Endothelial cell (in vitro differentiated cells): ENCODE data around the gene CD300LB. TPM values are rescaled to one million over a fixed set of nuclear protein-coding genes. Genes with fewer than 3 reads are reported as not detected.

Experiments used
- DNase-seq: peaks from one replicate; pipeline ENCODE4 v3.0.0; 2021; ENCODE audit warnings: low spot score
- H3K27ac Mint-ChIP-seq: one replicate; pipeline ENCODE4 v1.8.0; 2021; ENCODE audit warnings: mixed read lengths, inconsistent platforms; ENCODE audit not compliant: unreplicated experiment
- H3K27me3 Mint-ChIP-seq: one replicate; pipeline ENCODE4 v1.8.0; 2021; ENCODE audit warnings: mild to moderate bottlenecking, moderate library complexity, mixed read lengths, inconsistent platforms; ENCODE audit not compliant: unreplicated experiment
- H3K36me3 Mint-ChIP-seq: one replicate; pipeline ENCODE4 v1.8.0; 2021; ENCODE audit warnings: mild to moderate bottlenecking, low read depth, mixed read lengths, inconsistent platforms; ENCODE audit not compliant: unreplicated experiment
- H3K4me1 Mint-ChIP-seq: one replicate; pipeline ENCODE4 v1.8.0; 2021; ENCODE audit warnings: mild to moderate bottlenecking, mixed read lengths, inconsistent platforms; ENCODE audit not compliant: unreplicated experiment
- H3K4me3 Mint-ChIP-seq: one replicate; pipeline ENCODE4 v1.8.0; 2021; ENCODE audit warnings: mild to moderate bottlenecking, mixed read lengths, inconsistent platforms; ENCODE audit not compliant: unreplicated experiment
- H3K9me3 Mint-ChIP-seq: one replicate; pipeline ENCODE4 v1.8.0; 2021; ENCODE audit warnings: mixed read lengths, inconsistent platforms; ENCODE audit not compliant: unreplicated experiment
- total RNA-seq: library from RNA; stranded (reverse); fragmentation: NEBNext Ultra II Directional; extraction: Animal tissue kit (Norgen Biotek cat#: 25700); gene quantifications from one replicate; pipeline ENCODE4 v1.2.1, GENCODE V29; 2021; ENCODE audit not compliant: unreplicated experiment
- TF ChIP-seq, protein P1 (sequence below): fragments of 200-600 bp; sonication (generic); IDR thresholded peaks from one replicate; pipeline ENCODE4 v1.5.0; 2021; ENCODE audit warnings: antibody characterized with exemption; ENCODE audit not compliant: unreplicated experiment

The CD300LB gene
- total RNA-seq, 1 donor from 2014 or later = not detected

DNA sequence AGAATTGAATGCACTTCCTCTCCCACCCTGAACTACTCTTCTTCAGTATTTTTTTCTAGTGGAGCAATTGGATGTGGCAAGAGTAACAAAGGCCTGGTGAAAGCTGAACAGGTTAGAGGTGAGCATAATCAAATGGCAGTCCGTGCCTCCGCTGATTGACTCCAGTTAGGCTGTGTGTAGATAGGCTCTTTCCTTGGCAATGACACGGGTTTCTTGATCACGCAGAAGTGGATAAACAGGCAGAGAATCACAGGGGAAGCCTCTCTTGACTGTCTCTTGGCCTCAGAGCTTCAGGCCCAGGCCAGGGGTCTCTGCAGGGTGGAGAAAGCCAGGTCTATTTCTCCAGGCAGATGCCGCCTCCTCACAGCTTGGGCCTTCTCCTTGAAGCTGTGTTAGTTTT lies 4.2 kb downstream of the CD300LB start:
- H3K4me3 Mint-ChIP-seq = no peak overlapping the region
- H3K36me3 Mint-ChIP-seq = peaks cover 5% of the 10 kb centered on the region
- TF ChIP-seq, protein P1, sequence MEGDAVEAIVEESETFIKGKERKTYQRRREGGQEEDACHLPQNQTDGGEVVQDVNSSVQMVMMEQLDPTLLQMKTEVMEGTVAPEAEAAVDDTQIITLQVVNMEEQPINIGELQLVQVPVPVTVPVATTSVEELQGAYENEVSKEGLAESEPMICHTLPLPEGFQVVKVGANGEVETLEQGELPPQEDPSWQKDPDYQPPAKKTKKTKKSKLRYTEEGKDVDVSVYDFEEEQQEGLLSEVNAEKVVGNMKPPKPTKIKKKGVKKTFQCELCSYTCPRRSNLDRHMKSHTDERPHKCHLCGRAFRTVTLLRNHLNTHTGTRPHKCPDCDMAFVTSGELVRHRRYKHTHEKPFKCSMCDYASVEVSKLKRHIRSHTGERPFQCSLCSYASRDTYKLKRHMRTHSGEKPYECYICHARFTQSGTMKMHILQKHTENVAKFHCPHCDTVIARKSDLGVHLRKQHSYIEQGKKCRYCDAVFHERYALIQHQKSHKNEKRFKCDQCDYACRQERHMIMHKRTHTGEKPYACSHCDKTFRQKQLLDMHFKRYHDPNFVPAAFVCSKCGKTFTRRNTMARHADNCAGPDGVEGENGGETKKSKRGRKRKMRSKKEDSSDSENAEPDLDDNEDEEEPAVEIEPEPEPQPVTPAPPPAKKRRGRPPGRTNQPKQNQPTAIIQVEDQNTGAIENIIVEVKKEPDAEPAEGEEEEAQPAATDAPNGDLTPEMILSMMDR = no peak
- peaks cover 8% of the 10 kb centered on the region for H3K27me3 Mint-ChIP-seq
- no peak overlapping the region for H3K27ac Mint-ChIP-seq
- no peaks in the 10 kb centered on the region for H3K4me1 Mint-ChIP-seq
- no peaks in the 10 kb centered on the region for H3K9me3 Mint-ChIP-seq
- peak; percentile 1 for DNase-seq

DNA sequence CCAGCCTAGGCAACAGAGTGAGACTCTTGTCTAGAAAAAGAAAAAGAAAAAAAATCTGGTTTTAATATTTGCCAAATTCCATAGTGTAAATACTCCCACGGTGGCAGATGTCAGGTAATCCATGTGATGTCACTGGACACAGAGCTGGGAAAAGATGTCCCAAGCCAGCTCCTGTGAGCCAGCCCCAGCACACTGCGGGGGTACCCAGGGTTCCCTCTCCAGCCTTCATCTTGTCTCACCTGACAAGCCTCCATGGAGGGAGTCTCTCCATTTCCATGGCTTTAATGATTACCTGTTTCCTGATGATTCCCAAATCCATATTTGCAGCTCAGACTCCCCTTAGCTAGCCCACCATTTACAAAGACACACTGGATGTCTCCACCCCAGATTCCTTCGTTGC lies 4.6 kb downstream of the CD300LB start:
- H3K27me3 Mint-ChIP-seq = peaks cover 8% of the 10 kb centered on the region

DNA sequence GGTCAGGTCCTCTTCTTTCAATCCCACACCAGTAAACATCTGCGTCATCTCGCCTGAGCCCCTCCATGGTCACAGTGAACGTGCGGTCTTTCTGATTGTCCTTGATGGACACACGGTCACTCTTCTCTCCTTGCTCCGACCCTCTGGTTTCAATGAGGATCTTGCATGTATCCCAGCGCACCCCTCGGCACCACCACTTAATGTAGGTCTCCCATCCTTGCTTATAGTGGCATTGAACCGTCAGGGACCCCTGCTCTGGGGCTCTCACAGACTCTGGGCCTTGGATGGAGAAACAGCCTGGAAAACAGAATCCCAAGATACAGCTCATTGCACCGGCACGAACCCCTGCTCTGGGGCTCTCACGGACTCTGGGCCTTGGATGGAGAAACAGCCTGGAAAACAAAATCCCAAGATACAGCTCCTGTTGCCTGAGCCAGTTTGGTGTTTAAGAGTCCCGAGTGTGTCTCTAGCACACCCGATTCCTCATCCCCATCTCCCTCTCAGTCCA lies 5.4 kb downstream of the CD300LB start:
- Mint-ChIP-seq H3K4me1 (no peaks in the 10 kb centered on the region), H3K27me3 (peaks cover 8% of the 10 kb centered on the region), H3K36me3 (peaks cover 5% of the 10 kb centered on the region), H3K27ac (no peak overlapping the region), H3K4me3 (no peak overlapping the region), H3K9me3 (no peaks in the 10 kb centered on the region)
- no peak for DNase-seq
- TF ChIP-seq, protein P1 = no peak

More for the DNA sequence above, 4.6 kb downstream of the CD300LB start:
- H3K9me3 Mint-ChIP-seq = no peaks in the 10 kb centered on the region
- TF ChIP-seq, protein P1 = no peak
- H3K27ac Mint-ChIP-seq = no peak overlapping the region
- H3K4me1 Mint-ChIP-seq = no peaks in the 10 kb centered on the region
- peaks cover 5% of the 10 kb centered on the region for H3K36me3 Mint-ChIP-seq
- no peak overlapping the region for H3K4me3 Mint-ChIP-seq
- no peak for DNase-seq

DNA sequence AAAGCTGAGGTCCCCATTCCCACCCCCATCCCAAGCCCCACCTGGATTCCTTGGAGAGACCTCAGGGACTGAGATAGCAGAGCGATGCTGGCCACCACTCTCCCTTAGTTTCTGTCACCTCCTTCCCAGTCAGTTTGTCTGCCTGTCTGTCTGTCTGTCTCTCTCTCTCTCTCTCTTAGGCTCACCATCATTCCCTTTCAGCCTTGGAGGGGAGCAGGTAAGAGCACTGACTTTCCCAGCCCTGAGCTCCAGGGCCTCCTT lies 5.9 kb downstream of the CD300LB start:
- H3K9me3 Mint-ChIP-seq = no peaks in the 10 kb centered on the region
- H3K27me3 Mint-ChIP-seq = peaks cover 6% of the 10 kb centered on the region
- peaks cover 5% of the 10 kb centered on the region for H3K36me3 Mint-ChIP-seq
- DNase-seq = no peak
- H3K4me1 Mint-ChIP-seq = no peaks in the 10 kb centered on the region
- H3K27ac Mint-ChIP-seq = no peak overlapping the region
- TF ChIP-seq, protein P1 = no peak
- no peak overlapping the region for H3K4me3 Mint-ChIP-seq

DNA sequence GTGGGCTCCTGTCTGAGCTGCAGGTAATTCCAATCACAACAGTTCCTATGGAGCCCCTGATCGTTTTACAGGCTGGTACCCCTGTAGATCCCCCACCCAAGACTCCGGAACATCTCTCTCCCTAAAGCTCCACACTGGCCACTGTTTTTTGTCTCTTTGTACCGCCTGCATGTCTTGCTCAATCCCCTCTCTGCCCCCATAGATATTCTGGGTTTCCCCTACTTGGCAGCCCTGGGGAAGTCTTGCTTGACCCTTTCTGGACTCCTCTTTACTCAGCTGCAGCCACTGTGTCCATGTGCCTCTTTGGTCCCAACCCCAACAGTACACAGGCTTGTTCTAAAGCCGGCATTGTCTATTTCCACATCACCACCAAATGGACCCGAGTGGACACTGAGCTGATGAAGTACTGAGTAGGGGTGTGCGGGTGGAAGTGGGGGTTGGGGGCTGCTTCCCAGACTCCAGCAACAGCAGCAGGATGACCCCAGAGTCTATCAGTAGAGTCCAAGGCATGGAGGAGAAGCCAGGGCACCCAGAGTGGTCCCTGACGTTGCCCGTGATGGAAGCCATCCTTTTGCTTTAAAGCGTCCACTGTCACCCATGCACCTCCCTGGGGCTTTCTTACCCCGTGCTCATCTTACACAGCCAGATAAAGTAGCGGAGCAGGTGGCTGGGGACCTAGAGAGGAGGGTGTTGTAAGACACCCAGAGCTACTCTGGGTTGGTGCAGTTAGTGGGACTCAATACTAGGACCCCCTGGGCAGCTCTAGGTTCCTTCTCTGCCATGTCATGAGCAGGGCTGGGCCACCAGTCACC lies 6.4 kb downstream of the CD300LB start:
- no peak for DNase-seq
- TF ChIP-seq, protein P1 = no peak
- Mint-ChIP-seq H3K4me3 (no peak overlapping the region), H3K4me1 (no peaks in the 10 kb centered on the region), H3K36me3 (peaks cover 5% of the 10 kb centered on the region), H3K27me3 (peaks cover 6% of the 10 kb centered on the region), H3K27ac (no peak overlapping the region), H3K9me3 (no peaks in the 10 kb centered on the region)
